ENCODE data around the gene LBHD1. TPM values are rescaled to one million over a fixed set of nuclear protein-coding genes. Genes with fewer than 3 reads are reported as not detected.

The LBHD1 gene
- total and polyA plus RNA-seq, 2 of the 13 experiments (the other 11 are each of a cell fraction or from before 2014, with no cell fraction given) = 3.2 to 3.7 TPM

DNA sequence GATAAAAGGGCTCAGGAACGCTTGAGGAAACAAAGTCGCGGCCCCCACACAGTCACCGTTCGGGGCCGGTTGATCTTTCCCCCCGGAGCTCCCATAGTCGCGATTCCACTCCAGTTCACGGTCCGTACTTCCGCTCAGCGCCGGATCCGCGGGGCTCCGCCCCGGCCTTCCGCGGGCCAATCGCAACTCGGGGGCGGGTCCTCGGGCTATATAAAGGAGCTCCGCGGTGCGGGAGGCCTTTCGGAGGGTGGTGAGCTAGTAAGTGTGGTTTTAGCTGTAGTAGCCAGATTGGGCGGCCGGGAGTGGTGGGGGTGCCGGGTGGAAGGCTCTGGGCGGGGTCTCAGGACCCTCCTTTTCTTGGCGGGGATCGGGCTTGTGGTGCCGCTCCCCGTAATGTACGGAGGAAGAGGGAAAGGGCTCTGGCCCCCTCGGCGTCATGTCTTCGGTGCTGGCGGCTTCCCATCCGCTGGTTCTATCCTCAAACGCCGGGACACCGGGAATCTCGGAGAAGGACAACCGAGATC, 6.9 kb downstream of the LBHD1 start, which contains the start of the genes C11orf98 and CSKMT (continued):
- TF ChIP-seq, protein P1, sequence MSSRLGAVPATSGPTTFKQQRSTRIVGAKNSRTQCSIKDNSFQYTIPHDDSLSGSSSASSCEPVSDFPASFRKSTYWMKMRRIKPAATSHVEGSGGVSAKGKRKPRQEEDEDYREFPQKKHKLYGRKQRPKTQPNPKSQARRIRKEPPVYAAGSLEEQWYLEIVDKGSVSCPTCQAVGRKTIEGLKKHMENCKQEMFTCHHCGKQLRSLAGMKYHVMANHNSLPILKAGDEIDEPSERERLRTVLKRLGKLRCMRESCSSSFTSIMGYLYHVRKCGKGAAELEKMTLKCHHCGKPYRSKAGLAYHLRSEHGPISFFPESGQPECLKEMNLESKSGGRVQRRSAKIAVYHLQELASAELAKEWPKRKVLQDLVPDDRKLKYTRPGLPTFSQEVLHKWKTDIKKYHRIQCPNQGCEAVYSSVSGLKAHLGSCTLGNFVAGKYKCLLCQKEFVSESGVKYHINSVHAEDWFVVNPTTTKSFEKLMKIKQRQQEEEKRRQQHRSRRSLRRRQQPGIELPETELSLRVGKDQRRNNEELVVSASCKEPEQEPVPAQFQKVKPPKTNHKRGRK (CRISPR knock-in tag; IDR thresholded peaks at IDR 0.05) = no peak
- TF ChIP-seq EP300 (IDR thresholded peaks at IDR 0.05; ENCODE audit: low read depth in 2 of 2, low read length in 2 of 2) = peak in 1 of 2 experiments; percentile 11; a peak in 2 of 4 replicates
- peak; percentile 39; the same call in 1 of the 2 replicates for TF ChIP-seq EP300 (CRISPR knock-in tag; IDR thresholded peaks at IDR 0.05; ENCODE audit: borderline replicate concordance)
- TF ChIP-seq KDM5B (CRISPR knock-in tag; IDR thresholded peaks at IDR 0.05; ENCODE audit: borderline replicate concordance) = peak; percentile 76; the same call in 1 of the 2 replicates
- TF ChIP-seq, protein P2, sequence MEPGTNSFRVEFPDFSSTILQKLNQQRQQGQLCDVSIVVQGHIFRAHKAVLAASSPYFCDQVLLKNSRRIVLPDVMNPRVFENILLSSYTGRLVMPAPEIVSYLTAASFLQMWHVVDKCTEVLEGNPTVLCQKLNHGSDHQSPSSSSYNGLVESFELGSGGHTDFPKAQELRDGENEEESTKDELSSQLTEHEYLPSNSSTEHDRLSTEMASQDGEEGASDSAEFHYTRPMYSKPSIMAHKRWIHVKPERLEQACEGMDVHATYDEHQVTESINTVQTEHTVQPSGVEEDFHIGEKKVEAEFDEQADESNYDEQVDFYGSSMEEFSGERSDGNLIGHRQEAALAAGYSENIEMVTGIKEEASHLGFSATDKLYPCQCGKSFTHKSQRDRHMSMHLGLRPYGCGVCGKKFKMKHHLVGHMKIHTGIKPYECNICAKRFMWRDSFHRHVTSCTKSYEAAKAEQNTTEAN (CRISPR knock-in tag; conservative IDR thresholded peaks at IDR 0.05) = 0 out of 2 replicates have a peak, but pooled peaks have one; percentile 33
- peak; percentile 43; the same call in 1 of the 2 replicates for TF ChIP-seq MIXL1 (CRISPR knock-in tag; IDR thresholded peaks at IDR 0.05)
- TF ChIP-seq SALL1 (CRISPR knock-in tag; IDR thresholded peaks at IDR 0.05) = peak; percentile 80
- no peak for TF ChIP-seq RBAK (CRISPR knock-in tag; IDR thresholded peaks at IDR 0.05)
- TF ChIP-seq, protein P3, sequence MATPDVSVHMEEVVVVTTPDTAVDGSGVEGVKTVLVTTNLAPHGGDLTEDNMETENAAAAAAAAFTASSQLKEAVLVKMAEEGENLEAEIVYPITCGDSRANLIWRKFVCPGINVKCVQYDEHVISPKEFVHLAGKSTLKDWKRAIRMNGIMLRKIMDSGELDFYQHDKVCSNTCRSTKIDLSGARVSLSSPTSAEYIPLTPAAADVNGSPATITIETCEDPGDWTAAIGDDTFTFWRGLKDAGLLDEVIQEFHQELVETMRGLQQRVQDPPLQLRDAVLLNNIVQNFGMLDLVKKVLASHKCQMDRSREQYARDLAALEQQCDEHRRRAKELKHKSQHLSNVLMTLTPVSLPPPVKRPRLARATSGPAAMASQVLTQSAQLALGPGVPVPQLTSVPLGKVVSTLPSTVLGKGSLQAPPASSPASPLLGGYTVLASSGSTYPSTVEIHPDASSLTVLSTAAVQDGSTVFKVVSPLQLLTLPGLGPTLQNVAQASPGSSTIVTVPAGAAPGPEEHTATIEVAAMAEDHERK (CRISPR knock-in tag; IDR thresholded peaks at IDR 0.05; ENCODE audit: low read depth) = no peak
- TF ChIP-seq TAF15 (IDR thresholded peaks at IDR 0.05; ENCODE audit: low read depth, low read length, poor library complexity, severe bottlenecking) = peak; percentile 99
- no peak for TF ChIP-seq ZFYVE20 (CRISPR knock-in tag; IDR thresholded peaks at IDR 0.05; ENCODE audit: borderline replicate concordance, low read depth)
- no peak for TF ChIP-seq ZNF451 (CRISPR knock-in tag; IDR thresholded peaks at IDR 0.05)
- TF ChIP-seq ZSCAN21 (CRISPR knock-in tag; IDR thresholded peaks at IDR 0.05; ENCODE audit: borderline replicate concordance) = no peak; the same call in 1 of the 2 replicates
- no peak for TF ChIP-seq FOSL1 (CRISPR knock-in tag; IDR thresholded peaks at IDR 0.05; ENCODE audit: borderline replicate concordance)
- TF ChIP-seq ZBTB3 (CRISPR knock-in tag; IDR thresholded peaks at IDR 0.05; ENCODE audit: borderline replicate concordance, low read depth) = peak; percentile 86
- peak; percentile 97 for TF ChIP-seq ZBTB38 (CRISPR knock-in tag; IDR thresholded peaks at IDR 0.05)
- TF ChIP-seq NRL (CRISPR knock-in tag; IDR thresholded peaks at IDR 0.05; ENCODE audit: borderline replicate concordance) = peak; percentile 52; the same call in 1 of the 2 replicates
- no peak for TF ChIP-seq ZMYM4 (CRISPR knock-in tag; IDR thresholded peaks at IDR 0.05)
- no peak; the same call in 1 of the 2 replicates for TF ChIP-seq RXRB (CRISPR knock-in tag; IDR thresholded peaks at IDR 0.05; ENCODE audit: borderline replicate concordance)
- TF ChIP-seq MED8 (CRISPR knock-in tag; IDR thresholded peaks at IDR 0.05; ENCODE audit: insufficient replicate concordance) = peak; percentile 93
- TF ChIP-seq, protein P4, sequence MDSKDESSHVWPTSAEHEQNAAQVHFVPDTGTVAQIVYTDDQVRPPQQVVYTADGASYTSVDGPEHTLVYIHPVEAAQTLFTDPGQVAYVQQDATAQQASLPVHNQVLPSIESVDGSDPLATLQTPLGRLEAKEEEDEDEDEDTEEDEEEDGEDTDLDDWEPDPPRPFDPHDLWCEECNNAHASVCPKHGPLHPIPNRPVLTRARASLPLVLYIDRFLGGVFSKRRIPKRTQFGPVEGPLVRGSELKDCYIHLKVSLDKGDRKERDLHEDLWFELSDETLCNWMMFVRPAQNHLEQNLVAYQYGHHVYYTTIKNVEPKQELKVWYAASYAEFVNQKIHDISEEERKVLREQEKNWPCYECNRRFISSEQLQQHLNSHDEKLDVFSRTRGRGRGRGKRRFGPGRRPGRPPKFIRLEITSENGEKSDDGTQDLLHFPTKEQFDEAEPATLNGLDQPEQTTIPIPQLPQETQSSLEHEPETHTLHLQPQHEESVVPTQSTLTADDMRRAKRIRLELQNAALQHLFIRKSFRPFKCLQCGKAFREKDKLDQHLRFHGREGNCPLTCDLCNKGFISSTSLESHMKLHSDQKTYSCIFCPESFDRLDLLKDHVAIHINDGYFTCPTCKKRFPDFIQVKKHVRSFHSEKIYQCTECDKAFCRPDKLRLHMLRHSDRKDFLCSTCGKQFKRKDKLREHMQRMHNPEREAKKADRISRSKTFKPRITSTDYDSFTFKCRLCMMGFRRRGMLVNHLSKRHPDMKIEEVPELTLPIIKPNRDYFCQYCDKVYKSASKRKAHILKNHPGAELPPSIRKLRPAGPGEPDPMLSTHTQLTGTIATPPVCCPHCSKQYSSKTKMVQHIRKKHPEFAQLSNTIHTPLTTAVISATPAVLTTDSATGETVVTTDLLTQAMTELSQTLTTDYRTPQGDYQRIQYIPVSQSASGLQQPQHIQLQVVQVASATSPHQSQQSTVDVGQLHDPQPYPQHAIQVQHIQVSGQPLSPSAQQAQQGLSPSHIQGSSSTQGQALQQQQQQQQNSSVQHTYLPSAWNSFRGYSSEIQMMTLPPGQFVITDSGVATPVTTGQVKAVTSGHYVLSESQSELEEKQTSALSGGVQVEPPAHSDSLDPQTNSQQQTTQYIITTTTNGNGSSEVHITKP (CRISPR knock-in tag; IDR thresholded peaks at IDR 0.05; ENCODE audit: low read depth) = 0 out of 2 replicates have a peak, but pooled peaks have one; percentile 39

Measured in HepG2 (cell line).